Smooth muscle cell (in vitro differentiated cells): ENCODE data around the gene PKP2. TPM values are rescaled to one million over a fixed set of nuclear protein-coding genes. Genes with fewer than 3 reads are reported as not detected.

Experiments
- DNase-seq: peaks from one replicate; lab custom pipeline; 2025; ENCODE audit not compliant: unreplicated experiment; lab: John Stamatoyannopoulos, UW
- H2AFZ ChIP-seq: fragments of 200-600 bp; sonication (generic); 2 replicates; pipeline ENCODE4 v1.6.0; 2016; ENCODE audit warnings: antibody characterized with exemption, low read depth, mild to moderate bottlenecking
- H3F3A ChIP-seq: fragments of 200-600 bp; sonication (generic); 2 replicates; pipeline ENCODE4 v1.6.0; 2017; ENCODE audit warnings: antibody characterized with exemption, low read depth
- H3K27ac ChIP-seq: fragments of 200-600 bp; sonication (generic); 2 replicates; pipeline ENCODE4 v1.5.1; 2016; ENCODE audit warnings: low read depth, mild to moderate bottlenecking
- H3K27me3 ChIP-seq: fragments of 200-600 bp; sonication (generic); 2 replicates; pipeline ENCODE4 v1.6.1; 2016; ENCODE audit warnings: low read depth, mild to moderate bottlenecking
- H3K36me3 ChIP-seq: fragments of 200-600 bp; sonication (generic); 2 replicates; pipeline ENCODE4 v1.5.1; 2016; ENCODE audit warnings: low read depth
- H3K4me1 ChIP-seq: fragments of 200-600 bp; sonication (generic); 2 replicates; pipeline ENCODE4 v1.5.1; 2016; ENCODE audit warnings: low read depth
- H3K4me2 ChIP-seq: fragments of 200-600 bp; sonication (generic); 2 replicates; pipeline ENCODE4 v1.6.0; 2016; ENCODE audit warnings: mild to moderate bottlenecking
- H3K4me3 ChIP-seq: fragments of 200-600 bp; sonication (generic); 2 replicates; pipeline ENCODE4 v1.5.1; 2016; ENCODE audit warnings: mild to moderate bottlenecking
- H3K79me2 ChIP-seq: fragments of 200-600 bp; sonication (generic); 2 replicates; pipeline ENCODE4 v1.6.0; 2016; ENCODE audit warnings: low read depth, mild to moderate bottlenecking
- H3K9ac ChIP-seq: fragments of 200-600 bp; sonication (generic); 2 replicates; pipeline ENCODE4 v1.6.0; 2016; ENCODE audit warnings: low read depth
- H3K9me3 ChIP-seq: fragments of 200-600 bp; sonication (generic); replicated peaks from 2 replicates; pipeline ENCODE4 v1.5.1; 2016; ENCODE audit warnings: low read depth
- H4K20me1 ChIP-seq: fragments of 200-600 bp; sonication (generic); 2 replicates; pipeline ENCODE4 v1.6.0; 2016; ENCODE audit warnings: low read depth
- CTCF ChIP-seq: fragments of 200-600 bp; sonication (generic); IDR thresholded peaks from 2 replicates; pipeline ENCODE4 v1.5.1; 2017; ENCODE audit warnings: borderline replicate concordance, mild to moderate bottlenecking, antibody characterized with exemption; ENCODE audit not compliant: insufficient read depth, poor library complexity, severe bottlenecking
- WGBS: methylation state at CpG from one replicate; pipeline ENCODE4 v1.1.7; 2016; ENCODE audit warnings: low lambda C conversion rate; 5-methylcytosine and 5-hydroxymethylcytosine counted together
- polyA plus RNA-seq: library from polyadenylated mRNA; unstranded; fragments of >200 nt; fragmentation: Nextera tagmentation; extraction: Ambion mirVana; gene quantifications from 2 replicates; pipeline ENCODE4 v1.2.1, GENCODE V29; 2016
- total RNA-seq: library from RNA; depleted of rRNA; stranded (reverse); fragments of >200 nt; gene quantifications from 2 replicates; pipeline ENCODE4 v1.2.3, GENCODE V29; 2014

The PKP2 gene
- total and polyA plus RNA-seq, 2 experiments from 2014 or later = 7.3 to 22.3 TPM

GRCh38 chr12:32902287-32902997 lies 5.9 kb upstream of the PKP2 start:
- WGBS = 88% methylated on average over 4 of the region's 4 CpGs
- Histone ChIP-seq H4K20me1 (no peaks in the 10 kb centered on the region), H3K9ac (no peak overlapping the region), H3K36me3 (no peaks in the 10 kb centered on the region), H3K27ac (peak overlapping the region; percentile 68), H2AFZ (no peak overlapping the region), H3K79me2 (no peaks in the 10 kb centered on the region), H3K9me3 (no peaks in the 10 kb centered on the region), H3K4me2 (peak overlapping the region; percentile 74), H3K4me3 (no peak overlapping the region), H3F3A (peaks cover 8% of the 10 kb centered on the region), H3K4me1 (peaks cover 6% of the 10 kb centered on the region), H3K27me3 (no peaks in the 10 kb centered on the region)
- DNase-seq = no peak
- TF ChIP-seq CTCF = no peak

GRCh38 chr12:32901553-32901952 lies 5.0 kb upstream of the PKP2 start:
- Histone ChIP-seq H3K4me2 (peak overlapping the region; percentile 74), H3K27ac (peak overlapping the region; percentile 68)
- WGBS = 17% methylated on average over 4 of the region's 4 CpGs

GRCh38 chr12:32897687-32898573 lies 1.4 kb upstream of the PKP2 start:
- no peaks in the 10 kb centered on the region for H4K20me1 ChIP-seq
- no peaks in the 10 kb centered on the region for H3K36me3 ChIP-seq
- 85% methylated on average over 10 of the region's 10 CpGs for WGBS
- TF ChIP-seq CTCF = no peak
- no peak overlapping the region for H3K9ac ChIP-seq
- peaks cover 24% of the 10 kb centered on the region for H3F3A ChIP-seq
- H3K27me3 ChIP-seq = no peaks in the 10 kb centered on the region
- no peak for DNase-seq
- H3K9me3 ChIP-seq = no peaks in the 10 kb centered on the region
- peaks cover 25% of the 10 kb centered on the region for H3K79me2 ChIP-seq
- H3K27ac ChIP-seq = peak overlapping the region; percentile 3
- peak overlapping the region; percentile 86 for H2AFZ ChIP-seq
- H3K4me3 ChIP-seq = peak overlapping the region; percentile 66
- peaks cover 25% of the 10 kb centered on the region for H3K4me1 ChIP-seq
- H3K4me2 ChIP-seq = peak overlapping the region; percentile 90

More at GRCh38 chr12:32901553-32901952, 5.0 kb upstream of the PKP2 start:
- H3K4me1 ChIP-seq = peaks cover 6% of the 10 kb centered on the region
- H3K27me3 ChIP-seq = no peaks in the 10 kb centered on the region
- H3K79me2 ChIP-seq = no peaks in the 10 kb centered on the region
- H3F3A ChIP-seq = peaks cover 8% of the 10 kb centered on the region
- no peaks in the 10 kb centered on the region for H3K36me3 ChIP-seq
- DNase-seq = no peak
- H4K20me1 ChIP-seq = no peaks in the 10 kb centered on the region
- no peak overlapping the region for H3K9ac ChIP-seq
- no peaks in the 10 kb centered on the region for H3K9me3 ChIP-seq
- H3K4me3 ChIP-seq = peak overlapping the region; percentile 32
- H2AFZ ChIP-seq = peak overlapping the region; percentile 52
- TF ChIP-seq CTCF = no peak
